Measurements from ENCODE around the gene TUBD1. TPM values are rescaled to one million over a fixed set of nuclear protein-coding genes. Genes with fewer than 3 reads are reported as not detected.
"Not testable (repeated sequence)": the region's sequence is repeated elsewhere in the genome, so short reads cannot be mapped to it uniquely, and the experiment has no call there.

TUBD1 gene
- total and polyA plus RNA-seq, 2 of the 13 experiments (the other 11 are each of a cell fraction or from before 2014, with no cell fraction given), result 18.2 to 25.9 TPM

DNA sequence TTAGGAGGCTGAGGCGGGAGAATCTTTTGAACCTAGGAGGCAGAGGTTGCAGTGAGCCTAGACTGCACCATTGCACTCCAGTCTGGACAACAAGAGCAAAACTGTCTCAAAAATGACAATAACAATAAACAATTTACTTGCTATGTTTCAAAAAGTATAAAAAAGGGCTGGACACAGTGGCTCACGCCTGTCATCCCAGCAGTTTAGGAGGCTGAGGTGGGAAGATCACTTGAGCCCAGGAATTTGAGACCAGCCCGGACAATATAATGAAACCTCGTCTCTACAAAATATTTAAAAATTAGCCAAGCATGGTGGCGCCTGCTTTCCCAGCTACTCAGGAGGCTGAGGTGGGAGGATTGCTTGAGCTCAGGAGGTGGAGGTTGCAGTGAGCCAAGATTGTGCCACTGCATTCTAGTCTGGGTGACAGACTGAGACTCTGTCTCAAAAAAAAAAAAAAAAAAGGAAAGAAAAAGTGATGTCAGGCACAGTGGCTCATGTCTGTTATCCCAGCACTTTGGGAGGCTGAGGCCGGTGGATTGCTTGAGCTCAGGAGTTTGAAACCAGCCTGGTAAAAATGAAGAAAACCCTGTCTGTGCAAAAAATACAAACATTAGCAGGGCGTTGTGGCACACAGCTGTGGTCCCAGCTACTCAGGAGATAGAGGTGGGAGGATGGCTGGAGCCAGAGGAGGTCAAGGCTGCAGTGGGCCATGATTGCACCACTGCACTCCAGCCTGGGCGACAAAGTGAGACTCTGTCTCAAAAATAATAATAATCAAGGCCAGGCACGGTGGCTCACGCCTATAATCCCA is 38.6 kb downstream of the TUBD1 start (continued):
- TF ChIP-seq GABPA (IDR thresholded peaks at IDR 0.05; ENCODE audit: low read depth, low read length), result not testable (repeated sequence)
- TF ChIP-seq GABPA (CRISPR knock-in tag; IDR thresholded peaks at IDR 0.05; ENCODE audit: low read depth) (0 out of 2 replicates have a peak, but pooled peaks have one; percentile 8), SOX13 (IDR thresholded peaks at IDR 0.05) (peak; percentile 56; the same call in 1 of the 2 replicates), SOX13 (CRISPR knock-in tag; conservative IDR thresholded peaks at IDR 0.05 in 1 of 2, IDR thresholded peaks at IDR 0.05 in 1 of 2) (peak in 1 of 2 experiments; percentile 85; a peak in 2 of 4 replicates), HDAC2 (CRISPR knock-in tag; IDR thresholded peaks at IDR 0.05) (peak; percentile 80; the same call in 1 of the 2 replicates), ELF1 (CRISPR knock-in tag; IDR thresholded peaks at IDR 0.05) (0 out of 2 replicates have a peak, but pooled peaks have one; percentile 28), KDM3A (CRISPR knock-in tag; IDR thresholded peaks at IDR 0.05; ENCODE audit: low read depth) (peak; percentile 17; the same call in 1 of the 2 replicates), SKI (IDR thresholded peaks at IDR 0.05; ENCODE audit: partially characterized antibody) (peak; percentile 82), ERF (CRISPR knock-in tag; IDR thresholded peaks at IDR 0.05) (peak; percentile 63; the same call in 1 of the 2 replicates), YY1 (IDR thresholded peaks at IDR 0.05; ENCODE audit: insufficient read depth, insufficient replicate concordance, low read depth, low read length) (peak; percentile 51), SMC3 (IDR thresholded peaks at IDR 0.05; ENCODE audit: low read length) (peak; percentile 14; the same call in 1 of the 2 replicates), REPIN1 (CRISPR knock-in tag; IDR thresholded peaks at IDR 0.05; ENCODE audit: borderline replicate concordance, low read depth) (peak; percentile 89), ZNF121 (CRISPR knock-in tag; IDR thresholded peaks at IDR 0.05) (peak; percentile 77; the same call in 1 of the 2 replicates), RXRB (CRISPR knock-in tag; IDR thresholded peaks at IDR 0.05; ENCODE audit: borderline replicate concordance) (peak; percentile 99), ZNF329 (CRISPR knock-in tag; IDR thresholded peaks at IDR 0.05; ENCODE audit: low read depth) (0 out of 2 replicates have a peak, but pooled peaks have one; percentile 4), NRL (CRISPR knock-in tag; IDR thresholded peaks at IDR 0.05; ENCODE audit: borderline replicate concordance) (0 out of 2 replicates have a peak, but pooled peaks have one; percentile 33), SPEN (CRISPR knock-in tag; IDR thresholded peaks at IDR 0.05; ENCODE audit: low read depth) (peak; percentile 38; the same call in 1 of the 2 replicates), SMAD3 (CRISPR knock-in tag; IDR thresholded peaks at IDR 0.05) (peak; percentile 74)
- TF ChIP-seq, protein P1, sequence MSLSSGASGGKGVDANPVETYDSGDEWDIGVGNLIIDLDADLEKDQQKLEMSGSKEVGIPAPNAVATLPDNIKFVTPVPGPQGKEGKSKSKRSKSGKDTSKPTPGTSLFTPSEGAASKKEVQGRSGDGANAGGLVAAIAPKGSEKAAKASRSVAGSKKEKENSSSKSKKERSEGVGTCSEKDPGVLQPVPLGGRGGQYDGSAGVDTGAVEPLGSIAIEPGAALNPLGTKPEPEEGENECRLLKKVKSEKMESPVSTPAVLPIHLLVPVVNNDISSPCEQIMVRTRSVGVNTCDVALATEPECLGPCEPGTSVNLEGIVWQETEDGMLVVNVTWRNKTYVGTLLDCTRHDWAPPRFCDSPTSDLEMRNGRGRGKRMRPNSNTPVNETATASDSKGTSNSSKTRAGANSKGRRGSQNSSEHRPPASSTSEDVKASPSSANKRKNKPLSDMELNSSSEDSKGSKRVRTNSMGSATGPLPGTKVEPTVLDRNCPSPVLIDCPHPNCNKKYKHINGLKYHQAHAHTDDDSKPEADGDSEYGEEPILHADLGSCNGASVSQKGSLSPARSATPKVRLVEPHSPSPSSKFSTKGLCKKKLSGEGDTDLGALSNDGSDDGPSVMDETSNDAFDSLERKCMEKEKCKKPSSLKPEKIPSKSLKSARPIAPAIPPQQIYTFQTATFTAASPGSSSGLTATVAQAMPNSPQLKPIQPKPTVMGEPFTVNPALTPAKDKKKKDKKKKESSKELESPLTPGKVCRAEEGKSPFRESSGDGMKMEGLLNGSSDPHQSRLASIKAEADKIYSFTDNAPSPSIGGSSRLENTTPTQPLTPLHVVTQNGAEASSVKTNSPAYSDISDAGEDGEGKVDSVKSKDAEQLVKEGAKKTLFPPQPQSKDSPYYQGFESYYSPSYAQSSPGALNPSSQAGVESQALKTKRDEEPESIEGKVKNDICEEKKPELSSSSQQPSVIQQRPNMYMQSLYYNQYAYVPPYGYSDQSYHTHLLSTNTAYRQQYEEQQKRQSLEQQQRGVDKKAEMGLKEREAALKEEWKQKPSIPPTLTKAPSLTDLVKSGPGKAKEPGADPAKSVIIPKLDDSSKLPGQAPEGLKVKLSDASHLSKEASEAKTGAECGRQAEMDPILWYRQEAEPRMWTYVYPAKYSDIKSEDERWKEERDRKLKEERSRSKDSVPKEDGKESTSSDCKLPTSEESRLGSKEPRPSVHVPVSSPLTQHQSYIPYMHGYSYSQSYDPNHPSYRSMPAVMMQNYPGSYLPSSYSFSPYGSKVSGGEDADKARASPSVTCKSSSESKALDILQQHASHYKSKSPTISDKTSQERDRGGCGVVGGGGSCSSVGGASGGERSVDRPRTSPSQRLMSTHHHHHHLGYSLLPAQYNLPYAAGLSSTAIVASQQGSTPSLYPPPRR (CRISPR knock-in tag; IDR thresholded peaks at IDR 0.05; ENCODE audit: borderline replicate concordance), result peak; percentile 28; the same call in 1 of the 2 replicates
- TF ChIP-seq, protein P2, sequence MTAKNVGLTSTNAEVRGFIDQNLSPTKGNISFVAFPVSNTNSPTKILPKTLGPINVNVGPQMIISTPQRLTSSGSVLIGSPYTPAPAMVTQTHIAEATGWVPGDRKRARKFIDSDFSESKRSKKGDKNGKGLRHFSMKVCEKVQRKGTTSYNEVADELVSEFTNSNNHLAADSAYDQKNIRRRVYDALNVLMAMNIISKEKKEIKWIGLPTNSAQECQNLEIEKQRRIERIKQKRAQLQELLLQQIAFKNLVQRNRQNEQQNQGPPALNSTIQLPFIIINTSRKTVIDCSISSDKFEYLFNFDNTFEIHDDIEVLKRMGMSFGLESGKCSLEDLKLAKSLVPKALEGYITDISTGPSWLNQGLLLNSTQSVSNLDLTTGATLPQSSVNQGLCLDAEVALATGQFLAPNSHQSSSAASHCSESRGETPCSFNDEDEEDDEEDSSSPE (CRISPR knock-in tag; IDR thresholded peaks at IDR 0.05), result 0 out of 2 replicates have a peak, but pooled peaks have one; percentile 39
- TF ChIP-seq, protein P3, sequence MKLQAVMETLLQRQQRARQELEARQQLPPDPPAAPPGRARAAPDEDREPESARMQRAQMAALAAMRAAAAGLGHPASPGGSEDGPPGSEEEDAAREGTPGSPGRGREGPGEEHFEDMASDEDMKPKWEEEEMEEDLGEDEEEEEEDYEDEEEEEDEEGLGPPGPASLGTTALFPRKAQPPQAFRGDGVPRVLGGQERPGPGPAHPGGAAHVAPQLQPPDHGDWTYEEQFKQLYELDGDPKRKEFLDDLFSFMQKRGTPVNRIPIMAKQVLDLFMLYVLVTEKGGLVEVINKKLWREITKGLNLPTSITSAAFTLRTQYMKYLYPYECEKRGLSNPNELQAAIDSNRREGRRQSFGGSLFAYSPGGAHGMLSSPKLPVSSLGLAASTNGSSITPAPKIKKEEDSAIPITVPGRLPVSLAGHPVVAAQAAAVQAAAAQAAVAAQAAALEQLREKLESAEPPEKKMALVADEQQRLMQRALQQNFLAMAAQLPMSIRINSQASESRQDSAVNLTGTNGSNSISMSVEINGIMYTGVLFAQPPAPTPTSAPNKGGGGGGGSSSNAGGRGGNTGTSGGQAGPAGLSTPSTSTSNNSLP (IDR thresholded peaks at IDR 0.05; ENCODE audit: low read depth, low read length), result peak; percentile 26; the same call in 1 of the 2 replicates
